Liver (tissue), 9 donors: ENCODE measurements around the gene TTC39A. TPM values are rescaled to one million over a fixed set of nuclear protein-coding genes. Genes with fewer than 3 reads are reported as not detected.

ENCODE experiments used
- DNase-seq: peaks from one replicate; pipeline ENCODE4 v3.0.0-alpha.2; 2017; ENCODE audit warnings: low spot score
- H3K27ac ChIP-seq, 2 donors: one replicate each; pipeline ENCODE4 v1.7.0; 2013; ENCODE audit warnings: inconsistent platforms in 2 of 2, low read length in 2 of 2, control low read depth in 1 of 2, low read depth in 1 of 2, mild to moderate bottlenecking in 1 of 2
- H3K27me3 ChIP-seq, 4 donors: one replicate each; pipeline versions ENCODE4 v1.6.1 to v1.7.0; 2013; ENCODE audit warnings: low read length in 3 of 4, inconsistent platforms in 1 of 4, mild to moderate bottlenecking in 1 of 4, moderate library complexity in 1 of 4; ENCODE audit not compliant: control insufficient read depth in 4 of 4, insufficient read depth in 4 of 4
- H3K36me3 ChIP-seq, 4 donors: one replicate each; pipeline versions ENCODE4 v1.6.1 to v1.7.0; 2013; ENCODE audit warnings: low read length in 3 of 4, mild to moderate bottlenecking in 3 of 4, low read depth in 1 of 4, moderate library complexity in 1 of 4; ENCODE audit not compliant: control insufficient read depth in 4 of 4, insufficient read depth in 3 of 4
- H3K4me1 ChIP-seq, 4 donors: one replicate each; pipeline versions ENCODE4 v1.6.1 to v1.7.0; 2013; ENCODE audit warnings: low read length in 3 of 4, mild to moderate bottlenecking in 3 of 4, moderate library complexity in 1 of 4; ENCODE audit not compliant: control insufficient read depth in 4 of 4, insufficient read depth in 4 of 4
- H3K4me3 ChIP-seq, 3 donors: one replicate each; pipeline versions ENCODE4 v1.6.1 to v1.7.0; 2013; ENCODE audit warnings: low read length in 3 of 3, control low read depth in 1 of 3, low read depth in 1 of 3, mild to moderate bottlenecking in 1 of 3
- H3K9ac ChIP-seq, 2 donors: one replicate each; pipeline ENCODE4 v1.7.0; 2013; ENCODE audit warnings: low read length in 2 of 2, mild to moderate bottlenecking in 2 of 2, moderate library complexity in 2 of 2, control low read depth in 1 of 2, low read depth in 1 of 2
- H3K9me3 ChIP-seq, 4 donors: one replicate each; pipeline versions ENCODE4 v1.6.1 to v1.7.0; 2013; ENCODE audit warnings: low read length in 3 of 4; ENCODE audit not compliant: control insufficient read depth in 4 of 4
- EGR1 ChIP-seq, 2 donors: IDR thresholded peaks; 2 replicates each; pipeline ENCODE4 v1.6.1; 2016 to 2018; ENCODE audit warnings: antibody characterized with exemption in 2 of 2, low read depth in 2 of 2
- FOXA1 ChIP-seq: IDR thresholded peaks from 2 replicates; pipeline ENCODE4 v1.6.1; 2016; ENCODE audit warnings: antibody characterized with exemption
- FOXA2 ChIP-seq: IDR thresholded peaks from 2 replicates; pipeline ENCODE4 v1.6.1; 2016; ENCODE audit warnings: antibody characterized with exemption
- GABPA ChIP-seq, 2 donors: IDR thresholded peaks in 1 of 2; conservative IDR thresholded peaks in 1 of 2; 2 replicates each; pipeline ENCODE4 v1.6.1; 2016; ENCODE audit warnings: antibody characterized with exemption in 2 of 2, mild to moderate bottlenecking in 1 of 2, moderate library complexity in 1 of 2
- HNF4A ChIP-seq, 2 donors: conservative IDR thresholded peaks; 2 replicates each; pipeline ENCODE4 v1.6.1; 2016; ENCODE audit warnings: antibody characterized with exemption in 2 of 2, mild to moderate bottlenecking in 2 of 2
- HNF4G ChIP-seq: IDR thresholded peaks from 2 replicates; pipeline ENCODE4 v1.6.1; 2016; ENCODE audit warnings: antibody characterized with exemption
- JUND ChIP-seq, 2 donors: IDR thresholded peaks; 2 replicates each; pipeline ENCODE4 v1.6.1; 2016; ENCODE audit warnings: antibody characterized with exemption in 2 of 2
- NR2F2 ChIP-seq: IDR thresholded peaks from 2 replicates; pipeline ENCODE4 v1.6.1; 2016; ENCODE audit warnings: antibody characterized with exemption
- RAD21 ChIP-seq, 2 donors: IDR thresholded peaks; 2 replicates each; pipeline ENCODE4 v1.6.1; 2016; ENCODE audit warnings: antibody characterized with exemption in 2 of 2, mild to moderate bottlenecking in 2 of 2
- RXRA ChIP-seq, 2 donors: IDR thresholded peaks; 2 replicates each; pipeline ENCODE4 v1.6.1; 2017 to 2018; ENCODE audit warnings: antibody characterized with exemption in 2 of 2, mild to moderate bottlenecking in 1 of 2
- SP1 ChIP-seq: IDR thresholded peaks from 2 replicates; pipeline ENCODE4 v1.6.1; 2018; ENCODE audit warnings: antibody characterized with exemption, mild to moderate bottlenecking
- TAF1 ChIP-seq: conservative IDR thresholded peaks from 2 replicates; pipeline ENCODE4 v1.6.1; 2016; ENCODE audit warnings: antibody characterized with exemption, mild to moderate bottlenecking
- YY1 ChIP-seq: IDR thresholded peaks from 2 replicates; pipeline ENCODE4 v1.6.1; 2016; ENCODE audit warnings: antibody characterized with exemption, mild to moderate bottlenecking
- WGBS: extraction: QIAGEN DNeasy Blood & Tissue Kit; methylation state at CpG from one replicate; pipeline ENCODE4 v1.1.7; 2013; 5-methylcytosine and 5-hydroxymethylcytosine counted together
- polyA plus RNA-seq, 2 donors: library from polyadenylated mRNA; stranded (reverse) in 1 of 2; unstranded in 1 of 2; fragments of 200-250 nt in 1 of 2; fragments of >200 nt in 1 of 2; fragmentation: Nextera tagmentation in 1 of 2; extraction: Ambion mirVana in 1 of 2; gene quantifications; one replicate each; pipeline versions ENCODE4 v1.2.1 to v1.2.3, GENCODE V29; 2013 to 2015
- total RNA-seq, 2 donors: library from RNA; depleted of rRNA; stranded (reverse); fragments of >200 nt; gene quantifications; one replicate each; pipeline ENCODE4 v1.2.3, GENCODE V29; 2014
- TF ChIP-seq, protein P1 (sequence below): fragments of 150-350 bp; IDR thresholded peaks from 2 replicates; pipeline ENCODE4 v1.5.1; 2017; ENCODE audit warnings: improper control_type of control experiment, low read depth, low read length; ENCODE audit not compliant: missing input control
- TF ChIP-seq, protein P2 (sequence below): IDR thresholded peaks from 2 replicates; pipeline ENCODE4 v1.6.1; 2016; ENCODE audit warnings: antibody characterized with exemption
- TF ChIP-seq, protein P3 (sequence below): IDR thresholded peaks from 2 replicates; pipeline ENCODE4 v1.6.1; 2016; ENCODE audit warnings: antibody characterized with exemption
- TF ChIP-seq, protein P4 (sequence below): IDR thresholded peaks from 2 replicates; pipeline ENCODE4 v1.6.1; 2016; ENCODE audit warnings: antibody characterized with exemption, mild to moderate bottlenecking
- TF ChIP-seq, protein P5 (sequence below): IDR thresholded peaks from 2 replicates; pipeline ENCODE4 v1.6.1; 2016; ENCODE audit warnings: antibody characterized with exemption
- donor health status: healthy.
- donor health status: healthy.
- donor health status: healthy.
- donor health status: healthy.
- donor health status: healthy.

The TTC39A gene
- total and polyA plus RNA-seq, 4 donors, result 0.32 to 1.9 (median 1.4) TPM

DNA sequence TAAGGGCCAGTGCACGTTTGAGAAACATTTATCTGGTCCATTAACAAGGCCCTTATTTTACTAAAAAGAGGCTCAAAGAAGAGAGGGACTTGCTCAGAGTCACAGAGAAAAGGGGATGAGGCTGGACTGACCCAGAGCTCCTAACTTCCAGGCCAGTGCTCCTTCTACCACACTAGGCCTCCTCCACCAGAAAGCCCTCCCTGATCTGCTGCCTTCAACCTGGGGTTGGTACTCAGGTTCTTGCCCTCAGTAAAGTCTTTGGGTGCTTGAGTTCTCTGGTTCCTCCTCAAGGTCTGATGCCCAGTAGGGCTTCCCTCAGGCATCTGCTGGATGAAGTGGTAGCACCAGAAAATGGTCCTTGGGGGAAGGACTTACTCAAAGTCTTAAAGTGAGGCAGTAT lies 26.0 kb downstream of the TTC39A start (continued):
- no peak for TF ChIP-seq GABPA (IDR thresholded peaks at IDR 0.05 in 1 of 2, conservative IDR thresholded peaks at IDR 0.05 in 1 of 2)

DNA sequence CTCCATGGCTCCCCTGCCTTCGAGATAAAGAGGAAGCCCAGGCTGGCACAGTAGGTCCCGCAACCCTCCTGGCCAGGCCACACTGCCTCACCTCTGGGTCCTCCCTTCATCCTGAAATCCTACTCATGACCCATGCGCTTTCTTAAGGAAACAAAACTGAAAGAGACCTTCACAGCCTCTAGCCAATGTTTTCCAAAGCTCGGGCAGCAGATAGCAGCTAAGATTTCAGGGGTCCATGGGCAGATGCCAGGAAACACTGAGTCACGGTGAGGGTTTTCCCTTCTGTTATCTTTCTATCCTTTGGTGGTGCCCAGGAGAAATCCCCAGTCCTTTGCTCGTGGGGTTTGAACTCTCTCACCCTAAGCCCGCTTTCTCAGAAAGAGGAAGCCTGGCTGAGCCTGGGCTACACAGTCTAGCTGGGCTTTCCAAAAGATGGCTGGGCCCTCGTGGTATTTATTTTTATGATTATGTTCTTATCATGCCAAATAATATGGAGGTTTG lies 26.6 kb downstream of the TTC39A start:
- peaks cover 7 to 12% (median 10%) of the 10 kb centered on the region in 4 donors for H3K4me1 ChIP-seq
- no peak overlapping the region for H3K27ac ChIP-seq
- WGBS, result 65% methylated on average over 8 of the region's 8 CpGs
- H3K9me3 ChIP-seq, result no peaks in the 10 kb centered on the region
- no peaks in the 10 kb centered on the region for H3K36me3 ChIP-seq
- DNase-seq, result no peak
- H3K27me3 ChIP-seq, result no peaks in the 10 kb centered on the region
- no peak overlapping the region for H3K9ac ChIP-seq
- no peak for TF ChIP-seq EGR1 (IDR thresholded peaks at IDR 0.05; ENCODE audit: low read depth in 2 of 2)
- TF ChIP-seq, protein P1, sequence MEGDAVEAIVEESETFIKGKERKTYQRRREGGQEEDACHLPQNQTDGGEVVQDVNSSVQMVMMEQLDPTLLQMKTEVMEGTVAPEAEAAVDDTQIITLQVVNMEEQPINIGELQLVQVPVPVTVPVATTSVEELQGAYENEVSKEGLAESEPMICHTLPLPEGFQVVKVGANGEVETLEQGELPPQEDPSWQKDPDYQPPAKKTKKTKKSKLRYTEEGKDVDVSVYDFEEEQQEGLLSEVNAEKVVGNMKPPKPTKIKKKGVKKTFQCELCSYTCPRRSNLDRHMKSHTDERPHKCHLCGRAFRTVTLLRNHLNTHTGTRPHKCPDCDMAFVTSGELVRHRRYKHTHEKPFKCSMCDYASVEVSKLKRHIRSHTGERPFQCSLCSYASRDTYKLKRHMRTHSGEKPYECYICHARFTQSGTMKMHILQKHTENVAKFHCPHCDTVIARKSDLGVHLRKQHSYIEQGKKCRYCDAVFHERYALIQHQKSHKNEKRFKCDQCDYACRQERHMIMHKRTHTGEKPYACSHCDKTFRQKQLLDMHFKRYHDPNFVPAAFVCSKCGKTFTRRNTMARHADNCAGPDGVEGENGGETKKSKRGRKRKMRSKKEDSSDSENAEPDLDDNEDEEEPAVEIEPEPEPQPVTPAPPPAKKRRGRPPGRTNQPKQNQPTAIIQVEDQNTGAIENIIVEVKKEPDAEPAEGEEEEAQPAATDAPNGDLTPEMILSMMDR, result no peak
- no peak for TF ChIP-seq SP1
- TF ChIP-seq, protein P2, sequence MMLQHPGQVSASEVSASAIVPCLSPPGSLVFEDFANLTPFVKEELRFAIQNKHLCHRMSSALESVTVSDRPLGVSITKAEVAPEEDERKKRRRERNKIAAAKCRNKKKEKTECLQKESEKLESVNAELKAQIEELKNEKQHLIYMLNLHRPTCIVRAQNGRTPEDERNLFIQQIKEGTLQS, result no peak
- no peak for TF ChIP-seq TAF1
- TF ChIP-seq JUND (IDR thresholded peaks at IDR 0.05), result no peak
- no peak for TF ChIP-seq YY1
- no peak for TF ChIP-seq FOXA2
- no peak for TF ChIP-seq NR2F2
- no peak for TF ChIP-seq HNF4G
- no peak for TF ChIP-seq FOXA1
- no peak for TF ChIP-seq HNF4A (conservative IDR thresholded peaks at IDR 0.05)
- TF ChIP-seq, protein P3, sequence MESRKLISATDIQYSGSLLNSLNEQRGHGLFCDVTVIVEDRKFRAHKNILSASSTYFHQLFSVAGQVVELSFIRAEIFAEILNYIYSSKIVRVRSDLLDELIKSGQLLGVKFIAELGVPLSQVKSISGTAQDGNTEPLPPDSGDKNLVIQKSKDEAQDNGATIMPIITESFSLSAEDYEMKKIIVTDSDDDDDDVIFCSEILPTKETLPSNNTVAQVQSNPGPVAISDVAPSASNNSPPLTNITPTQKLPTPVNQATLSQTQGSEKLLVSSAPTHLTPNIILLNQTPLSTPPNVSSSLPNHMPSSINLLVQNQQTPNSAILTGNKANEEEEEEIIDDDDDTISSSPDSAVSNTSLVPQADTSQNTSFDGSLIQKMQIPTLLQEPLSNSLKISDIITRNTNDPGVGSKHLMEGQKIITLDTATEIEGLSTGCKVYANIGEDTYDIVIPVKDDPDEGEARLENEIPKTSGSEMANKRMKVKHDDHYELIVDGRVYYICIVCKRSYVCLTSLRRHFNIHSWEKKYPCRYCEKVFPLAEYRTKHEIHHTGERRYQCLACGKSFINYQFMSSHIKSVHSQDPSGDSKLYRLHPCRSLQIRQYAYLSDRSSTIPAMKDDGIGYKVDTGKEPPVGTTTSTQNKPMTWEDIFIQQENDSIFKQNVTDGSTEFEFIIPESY, result no peak
- TF ChIP-seq, protein P4, sequence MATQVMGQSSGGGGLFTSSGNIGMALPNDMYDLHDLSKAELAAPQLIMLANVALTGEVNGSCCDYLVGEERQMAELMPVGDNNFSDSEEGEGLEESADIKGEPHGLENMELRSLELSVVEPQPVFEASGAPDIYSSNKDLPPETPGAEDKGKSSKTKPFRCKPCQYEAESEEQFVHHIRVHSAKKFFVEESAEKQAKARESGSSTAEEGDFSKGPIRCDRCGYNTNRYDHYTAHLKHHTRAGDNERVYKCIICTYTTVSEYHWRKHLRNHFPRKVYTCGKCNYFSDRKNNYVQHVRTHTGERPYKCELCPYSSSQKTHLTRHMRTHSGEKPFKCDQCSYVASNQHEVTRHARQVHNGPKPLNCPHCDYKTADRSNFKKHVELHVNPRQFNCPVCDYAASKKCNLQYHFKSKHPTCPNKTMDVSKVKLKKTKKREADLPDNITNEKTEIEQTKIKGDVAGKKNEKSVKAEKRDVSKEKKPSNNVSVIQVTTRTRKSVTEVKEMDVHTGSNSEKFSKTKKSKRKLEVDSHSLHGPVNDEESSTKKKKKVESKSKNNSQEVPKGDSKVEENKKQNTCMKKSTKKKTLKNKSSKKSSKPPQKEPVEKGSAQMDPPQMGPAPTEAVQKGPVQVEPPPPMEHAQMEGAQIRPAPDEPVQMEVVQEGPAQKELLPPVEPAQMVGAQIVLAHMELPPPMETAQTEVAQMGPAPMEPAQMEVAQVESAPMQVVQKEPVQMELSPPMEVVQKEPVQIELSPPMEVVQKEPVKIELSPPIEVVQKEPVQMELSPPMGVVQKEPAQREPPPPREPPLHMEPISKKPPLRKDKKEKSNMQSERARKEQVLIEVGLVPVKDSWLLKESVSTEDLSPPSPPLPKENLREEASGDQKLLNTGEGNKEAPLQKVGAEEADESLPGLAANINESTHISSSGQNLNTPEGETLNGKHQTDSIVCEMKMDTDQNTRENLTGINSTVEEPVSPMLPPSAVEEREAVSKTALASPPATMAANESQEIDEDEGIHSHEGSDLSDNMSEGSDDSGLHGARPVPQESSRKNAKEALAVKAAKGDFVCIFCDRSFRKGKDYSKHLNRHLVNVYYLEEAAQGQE, result no peak
- TF ChIP-seq, protein P5, sequence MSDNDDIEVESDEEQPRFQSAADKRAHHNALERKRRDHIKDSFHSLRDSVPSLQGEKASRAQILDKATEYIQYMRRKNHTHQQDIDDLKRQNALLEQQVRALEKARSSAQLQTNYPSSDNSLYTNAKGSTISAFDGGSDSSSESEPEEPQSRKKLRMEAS, result no peak
- TF ChIP-seq RAD21 (IDR thresholded peaks at IDR 0.05), result no peak
- TF ChIP-seq GABPA (IDR thresholded peaks at IDR 0.05 in 1 of 2, conservative IDR thresholded peaks at IDR 0.05 in 1 of 2), result no peak
- TF ChIP-seq RXRA (IDR thresholded peaks at IDR 0.05), result no peak
- H3K4me3 ChIP-seq, result no peak overlapping the region
